ENCODE results near the gene TAS2R41.

The TAS2R41 gene

DNA sequence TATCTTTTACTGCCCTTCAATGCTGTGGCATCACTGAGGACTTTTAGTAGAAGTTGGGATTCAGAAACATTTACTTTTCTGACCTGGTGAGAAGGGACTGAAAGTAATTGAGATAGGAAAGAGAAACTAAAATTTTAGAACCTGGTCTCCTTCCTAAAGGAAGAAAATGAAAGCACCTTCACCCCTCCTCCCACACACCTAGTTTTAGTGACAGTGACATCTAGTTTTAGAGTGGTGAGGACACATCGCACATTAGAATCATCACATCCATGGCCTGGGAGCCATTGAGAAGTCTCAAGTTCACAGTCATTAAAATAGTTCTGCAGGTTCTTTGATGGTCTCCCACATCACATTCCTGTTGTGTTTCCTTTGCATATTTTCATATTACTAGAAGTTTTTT lies 16.1 kb downstream of the TAS2R41 start:
- no peak for DNase-seq (ENCODE audit: low spot score)

DNA sequence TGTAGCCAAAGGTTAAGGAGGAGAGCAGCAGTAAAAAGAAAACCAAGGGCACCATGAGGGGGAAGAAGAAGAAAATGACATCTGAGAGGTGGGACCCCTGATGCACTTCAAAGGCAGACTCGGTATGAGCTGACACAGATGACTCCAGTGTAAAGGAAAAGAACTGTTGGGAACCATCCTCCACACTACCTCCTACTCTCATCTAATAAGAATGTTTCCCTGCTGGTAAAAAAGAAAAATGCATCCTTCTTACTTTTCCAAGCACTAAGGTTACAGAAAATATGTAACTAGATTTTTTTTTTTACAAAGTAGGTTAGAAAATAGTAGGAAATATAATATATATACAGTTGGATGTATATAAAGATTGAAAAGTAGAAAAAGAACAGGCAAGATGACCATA lies 16.9 kb downstream of the TAS2R41 start:
- no peak for DNase-seq (ENCODE audit: low spot score)

DNA sequence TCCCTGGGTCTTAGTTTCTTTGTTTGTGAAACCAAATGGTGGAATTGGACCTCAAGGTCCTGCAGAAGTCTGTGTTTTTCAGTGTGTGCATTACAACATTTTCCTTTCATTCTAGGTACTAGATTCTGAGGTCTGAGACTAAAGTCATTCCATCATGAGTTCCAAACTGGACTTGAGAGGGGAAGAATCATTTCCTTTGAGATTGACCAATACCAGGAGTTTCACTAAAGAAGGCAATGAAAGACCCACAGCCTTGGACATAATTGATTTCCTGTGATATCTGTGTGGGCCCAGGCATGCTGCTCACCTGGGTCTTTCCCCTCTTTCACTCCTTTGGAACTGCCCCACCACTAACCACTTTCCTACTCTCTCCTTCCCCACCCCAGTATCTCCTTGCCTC lies 18.2 kb downstream of the TAS2R41 start:
- no peak for DNase-seq (ENCODE audit: low spot score)

DNA sequence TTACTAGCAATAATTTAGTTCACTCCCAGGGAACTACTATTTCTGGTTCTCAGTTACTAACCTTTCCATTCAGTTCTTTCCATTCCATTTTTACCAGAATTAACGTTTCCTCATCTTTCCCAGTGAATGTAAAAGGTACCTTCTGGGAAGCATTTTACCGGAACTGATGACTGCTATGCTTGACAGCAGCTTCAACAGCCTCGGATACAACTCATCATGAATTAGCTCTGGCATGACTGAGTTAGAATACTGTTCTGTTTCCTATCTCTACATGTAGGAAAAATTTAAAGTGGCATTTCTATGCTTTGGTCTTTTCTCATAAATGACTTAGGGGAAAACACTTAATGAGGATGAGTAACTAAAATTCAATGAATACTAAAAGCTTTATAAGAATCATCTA lies 18.6 kb downstream of the TAS2R41 start:
- DNase-seq (ENCODE audit: low spot score) = no peak

DNA sequence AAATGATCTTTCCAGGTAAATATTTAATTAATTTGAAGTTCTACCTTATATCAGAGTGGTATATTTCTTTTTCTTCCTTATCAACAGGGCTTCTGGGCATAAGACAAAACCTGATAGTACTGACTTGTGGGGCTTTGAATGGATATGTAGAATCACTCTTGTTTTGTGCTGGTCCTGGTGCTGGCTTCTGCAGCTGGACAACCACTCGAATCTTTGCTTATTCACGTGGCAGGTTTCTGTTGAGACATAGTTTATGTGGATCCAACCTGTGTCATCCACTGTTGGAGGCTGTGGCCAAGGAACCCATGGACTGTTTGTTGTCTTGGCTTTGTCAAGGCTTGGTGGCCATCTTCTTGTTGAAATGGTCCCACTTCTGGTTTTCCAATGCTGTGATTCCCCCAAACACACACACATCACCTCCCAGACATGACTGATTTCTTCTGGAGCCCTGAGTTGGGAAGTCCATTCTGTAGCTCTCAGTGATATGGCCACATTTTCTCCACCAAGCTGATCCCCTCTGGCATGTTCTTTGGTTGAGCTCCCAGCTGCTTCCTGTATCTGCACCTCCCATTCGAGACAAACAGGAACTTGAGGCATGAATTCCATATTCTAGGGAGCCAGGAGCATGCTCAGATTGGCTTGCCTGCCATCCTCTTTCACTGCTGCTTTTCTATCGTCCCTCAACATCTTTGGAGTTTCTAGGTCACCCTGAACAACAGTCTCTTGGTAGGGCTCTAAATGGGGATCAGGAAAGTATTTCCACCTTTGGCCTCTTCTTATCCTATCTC lies 19.5 kb downstream of the TAS2R41 start:
- no peak for DNase-seq (ENCODE audit: low spot score)

DNA sequence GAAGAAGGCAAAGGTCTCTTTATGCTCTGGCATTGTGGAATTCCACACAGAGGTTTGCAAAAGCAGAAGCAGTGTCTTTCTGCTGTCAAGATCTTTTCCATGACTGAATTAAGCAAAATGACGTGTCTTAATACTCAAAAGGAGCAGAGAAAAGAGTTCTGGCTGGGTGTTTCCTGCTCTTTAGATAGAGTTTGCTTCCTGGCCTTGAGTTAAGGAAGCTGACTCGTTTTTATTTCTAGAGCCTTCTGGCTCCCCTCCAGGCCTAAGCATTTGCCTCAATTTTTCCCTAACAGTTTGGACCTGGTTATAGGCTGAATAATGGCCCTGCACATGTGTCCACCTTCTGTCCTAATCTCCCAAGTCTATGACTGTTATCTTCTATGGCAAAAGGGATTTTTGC lies 21.6 kb downstream of the TAS2R41 start:
- DNase-seq (ENCODE audit: low spot score) = no peak

DNA sequence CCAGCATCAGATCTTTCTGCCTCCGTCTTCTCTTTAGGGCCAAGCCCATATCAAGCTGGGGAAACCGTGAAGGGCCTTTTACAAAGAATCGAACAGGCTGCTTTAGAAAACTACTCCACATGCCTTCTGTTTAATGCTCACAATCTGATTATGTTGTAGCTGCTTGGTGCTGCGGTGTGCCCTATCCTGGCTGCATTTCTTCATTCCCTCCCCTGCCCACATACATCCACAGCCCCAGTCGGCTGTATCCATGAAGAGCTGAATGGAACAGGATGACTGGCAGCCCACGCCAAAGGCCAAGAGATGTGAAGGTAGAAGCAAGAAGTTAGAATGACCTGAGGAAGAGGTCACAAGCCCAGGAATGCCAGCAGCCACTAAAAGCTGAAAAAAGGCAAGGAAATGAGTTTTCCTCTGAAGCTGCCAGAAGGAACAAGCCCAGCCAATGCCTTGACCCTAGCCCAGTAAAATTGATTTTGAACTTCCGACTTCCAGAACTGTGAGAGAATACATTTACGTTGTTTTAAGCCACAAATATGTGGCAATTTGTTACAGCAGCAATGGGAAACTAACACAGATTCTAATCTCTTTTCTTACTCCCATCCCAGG lies 22.2 kb downstream of the TAS2R41 start:
- no peak for DNase-seq (ENCODE audit: low spot score)

DNA sequence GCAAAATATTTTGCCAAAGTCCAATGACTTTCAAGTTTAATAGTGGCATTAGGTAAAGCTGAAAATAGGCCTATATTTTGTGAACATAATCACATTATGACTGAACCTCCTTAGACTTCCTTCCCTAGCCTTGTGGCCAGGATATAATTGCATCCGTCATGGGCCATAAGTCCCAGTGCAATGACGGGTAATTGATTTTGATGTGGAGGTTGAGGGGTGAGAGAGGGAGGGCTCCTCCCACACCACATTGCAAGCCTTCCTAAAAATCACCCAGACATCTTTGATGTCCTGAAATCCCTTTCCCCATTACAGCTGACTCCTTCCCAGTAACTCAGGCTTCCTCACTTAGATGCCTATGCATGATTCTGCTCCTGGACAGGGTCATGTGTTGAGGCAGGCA lies 25.6 kb downstream of the TAS2R41 start:
- no peak for DNase-seq (ENCODE audit: low spot score)

DNA sequence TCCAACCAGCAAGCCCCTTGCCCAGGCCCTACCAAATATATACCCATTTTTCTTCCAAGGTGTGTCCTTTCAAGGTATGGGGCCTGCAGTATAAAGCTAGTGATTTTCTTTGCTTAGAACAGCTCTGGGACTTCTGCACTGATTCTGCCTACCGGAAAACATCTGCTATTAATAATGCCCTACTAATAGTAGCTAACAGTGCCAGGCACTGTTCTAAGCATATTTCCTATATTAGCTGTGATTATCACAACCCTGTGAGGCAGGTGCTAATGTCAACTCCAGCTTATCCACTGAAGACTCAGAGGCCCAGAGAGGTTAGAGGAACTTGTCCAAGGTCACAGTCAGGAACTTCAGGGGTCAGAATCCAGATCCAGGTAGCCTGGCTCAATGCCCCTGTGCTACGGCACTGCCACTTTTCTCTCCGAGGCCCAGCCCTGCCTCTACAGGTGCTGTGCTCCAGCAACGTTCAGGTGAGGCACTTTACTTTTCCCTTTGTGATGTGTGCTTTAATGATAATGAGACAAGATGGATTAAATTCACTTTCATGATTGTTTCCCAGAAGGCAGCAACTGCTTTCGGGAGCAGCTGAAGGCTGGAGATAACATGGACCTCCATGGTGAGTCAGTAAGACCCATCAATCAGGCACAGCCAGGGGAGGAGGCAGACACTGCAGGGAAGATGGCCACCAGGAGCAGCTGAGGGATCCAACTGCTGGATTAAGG lies 26.7 kb downstream of the TAS2R41 start:
- no peak for DNase-seq (ENCODE audit: low spot score)

DNA sequence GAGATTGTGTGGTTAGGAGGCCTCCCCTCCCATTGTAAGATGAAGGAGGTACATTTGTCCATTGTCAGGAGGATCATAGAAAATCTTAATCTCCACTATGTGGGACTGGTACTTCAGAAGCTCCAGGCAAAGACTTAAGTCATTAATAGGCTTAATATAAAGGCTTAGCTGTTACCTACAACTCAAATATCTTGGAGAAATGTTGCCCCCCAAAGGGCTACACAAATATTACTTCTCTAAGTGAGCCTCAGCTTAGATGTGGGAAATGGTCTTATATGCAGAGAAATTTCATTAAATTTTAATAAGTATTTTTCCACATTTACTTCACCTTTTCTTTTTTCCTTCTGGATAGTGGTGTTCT lies 27.2 kb downstream of the TAS2R41 start:
- DNase-seq (ENCODE audit: low spot score) = no peak

DNA sequence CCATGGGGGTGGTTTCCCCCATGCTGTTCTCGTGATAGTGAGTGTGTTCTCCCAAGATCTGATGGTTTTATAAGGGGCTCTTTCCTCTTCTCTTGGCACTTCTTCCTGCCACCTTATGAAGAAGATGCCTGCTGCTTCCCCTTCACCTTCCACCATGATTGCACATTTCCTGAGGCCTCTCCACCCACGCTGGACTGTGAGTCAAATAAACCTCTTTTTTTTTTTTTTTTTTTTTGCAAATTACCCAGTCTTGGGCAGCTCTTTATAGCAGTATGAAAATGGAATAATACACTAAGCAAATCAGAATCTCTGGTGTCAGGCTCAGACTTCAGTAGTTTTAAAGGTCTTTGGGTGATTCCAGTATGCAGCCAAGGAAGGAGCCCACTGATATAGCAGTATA lies 28.2 kb downstream of the TAS2R41 start:
- DNase-seq (ENCODE audit: low spot score) = no peak

DNA sequence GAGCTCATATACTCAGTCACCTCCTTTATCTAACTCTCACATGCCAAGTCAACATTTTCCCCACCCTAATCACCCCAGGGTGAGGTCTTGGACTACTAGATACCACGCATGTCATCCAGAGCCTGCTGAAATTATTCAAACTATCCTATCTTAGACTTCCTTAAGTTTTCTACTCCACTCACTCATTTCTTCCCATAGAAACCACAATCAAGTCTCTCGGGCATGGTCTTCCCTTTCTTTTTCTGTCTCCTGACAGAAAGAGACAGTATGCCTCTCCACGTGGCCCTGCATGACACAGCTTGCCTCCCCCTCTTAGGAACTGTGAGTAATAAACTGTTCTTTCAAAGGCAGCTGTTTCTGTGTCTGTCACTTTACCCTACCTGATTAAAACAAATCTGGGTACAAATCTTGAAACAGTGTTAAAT lies 29.4 kb downstream of the TAS2R41 start:
- DNase-seq (ENCODE audit: low spot score) = no peak

DNA sequence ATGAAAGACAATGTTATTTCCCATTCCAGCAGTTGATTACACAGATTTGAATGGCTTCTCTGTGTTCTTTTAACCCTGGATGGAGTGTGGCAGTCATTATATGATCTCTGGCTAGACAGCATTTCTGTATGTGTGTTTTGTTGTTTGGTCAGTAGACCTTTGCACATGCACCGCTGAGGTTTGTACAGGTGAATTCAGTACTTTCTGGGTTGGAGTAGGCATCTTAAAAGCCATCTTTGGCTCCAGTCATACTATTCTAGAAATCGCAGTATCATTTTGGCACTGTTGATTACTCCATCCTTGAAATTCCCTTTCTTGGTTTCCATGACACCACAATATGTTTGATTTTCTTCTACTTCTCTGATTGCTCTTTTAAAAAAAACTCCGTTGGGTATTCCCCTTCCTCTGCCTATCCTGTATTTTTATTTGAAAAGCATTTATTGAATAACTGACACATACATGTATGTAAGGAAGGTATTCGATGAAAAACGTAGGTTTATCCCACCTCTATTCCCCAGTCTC lies 29.9 kb downstream of the TAS2R41 start:
- no peak for DNase-seq (ENCODE audit: low spot score)

DNA sequence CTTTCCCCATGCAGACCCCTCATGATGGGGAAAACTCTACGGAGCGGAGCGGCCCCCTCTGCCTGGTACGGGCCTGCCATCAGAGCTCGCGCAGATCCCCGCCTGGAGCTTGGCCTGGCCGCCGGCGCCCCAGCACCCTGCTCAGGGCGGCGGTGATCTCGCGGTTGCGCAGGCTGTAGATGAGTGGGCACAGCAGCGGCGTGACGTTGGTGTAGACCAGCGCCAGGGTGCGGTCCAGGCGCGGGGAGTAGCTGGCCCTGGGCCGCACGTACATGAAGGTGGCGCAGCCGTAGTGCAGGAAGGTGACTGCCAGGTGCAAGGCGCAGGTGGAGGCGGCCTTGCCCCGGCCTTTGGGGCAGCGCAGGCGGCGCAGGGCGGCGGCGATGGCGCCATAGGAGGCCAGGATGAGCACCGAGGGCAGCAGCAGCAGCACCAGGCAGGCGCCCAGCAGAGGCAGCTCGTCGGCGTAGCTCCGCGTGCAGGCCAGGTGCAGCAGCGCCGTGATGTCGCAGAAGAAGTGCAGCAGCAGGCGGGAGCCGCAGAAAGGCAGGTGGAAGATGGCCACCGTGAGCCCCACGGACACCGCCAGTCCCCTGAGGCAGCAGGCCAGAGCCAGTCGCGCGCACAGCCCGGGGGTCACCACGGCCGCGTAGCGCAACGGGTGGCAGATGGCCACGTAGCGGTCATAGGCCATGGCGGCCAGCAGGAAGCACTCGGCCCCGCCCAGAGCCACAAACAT lies 33.4 kb downstream of the TAS2R41 start:
- no peak for DNase-seq (ENCODE audit: low spot score)

DNA sequence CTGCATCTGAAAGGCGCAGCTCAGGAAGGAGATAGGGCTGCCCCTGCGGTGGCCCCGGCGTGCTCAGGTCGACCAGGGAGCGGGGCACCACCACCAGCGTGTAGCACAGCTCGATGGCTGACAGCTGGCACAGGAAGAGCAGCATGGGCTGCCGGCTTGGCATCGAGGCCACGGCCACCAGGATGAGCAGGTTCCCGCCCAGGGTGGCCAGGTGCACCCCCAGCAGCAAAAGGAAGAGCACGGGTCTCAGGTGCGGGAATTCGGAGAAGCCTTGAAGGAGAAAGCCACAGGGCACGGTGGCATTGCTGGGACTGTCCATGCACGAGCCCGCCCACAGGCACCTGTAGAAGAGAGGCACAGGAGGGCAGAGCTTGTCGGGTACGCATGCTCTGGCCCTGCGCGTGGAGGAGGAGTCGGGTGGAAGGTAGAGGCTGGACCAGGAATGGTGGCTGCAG lies 33.9 kb downstream of the TAS2R41 start:
- DNase-seq (ENCODE audit: low spot score) = no peak

DNA sequence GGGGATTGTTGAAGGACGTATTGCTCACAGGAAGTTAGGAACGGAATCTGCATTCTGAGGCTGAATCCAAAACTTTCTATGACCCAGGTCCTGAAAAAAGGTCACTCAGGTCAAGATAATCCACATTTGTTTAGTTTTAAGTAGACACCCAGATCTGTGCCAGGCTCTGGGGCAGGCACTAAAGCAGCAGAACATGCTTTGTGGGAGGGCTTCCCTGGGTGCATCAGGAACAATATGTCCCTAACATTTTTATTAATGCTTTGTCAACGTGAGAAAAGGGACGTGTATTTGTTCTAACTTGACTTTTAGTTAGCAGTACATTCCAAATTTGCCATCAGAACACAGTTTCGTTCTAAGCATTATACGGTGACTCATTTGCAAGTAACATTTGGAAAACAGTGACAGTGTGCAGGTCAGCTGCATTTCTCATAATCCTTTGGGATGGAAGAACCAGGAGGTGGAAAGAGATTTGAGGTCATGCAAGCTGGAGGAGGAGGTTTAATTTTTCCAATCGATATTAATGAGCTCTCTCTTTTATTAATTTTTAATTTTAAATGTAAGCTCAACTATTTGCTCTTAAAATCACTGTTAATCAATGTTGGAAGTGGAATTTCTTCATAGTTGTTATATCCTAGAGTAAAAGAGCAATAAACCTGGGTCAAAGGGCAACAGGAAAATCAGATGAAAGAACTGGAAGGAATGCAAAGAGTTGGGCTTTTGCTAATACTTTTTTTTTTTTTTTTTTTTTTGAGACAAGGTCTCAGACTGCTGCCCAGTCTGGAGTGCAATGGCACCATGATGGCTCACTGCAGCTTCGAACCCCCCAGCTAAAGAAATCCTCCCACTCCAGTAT lies 35.0 kb downstream of the TAS2R41 start:
- no peak for DNase-seq (ENCODE audit: low spot score)

DNA sequence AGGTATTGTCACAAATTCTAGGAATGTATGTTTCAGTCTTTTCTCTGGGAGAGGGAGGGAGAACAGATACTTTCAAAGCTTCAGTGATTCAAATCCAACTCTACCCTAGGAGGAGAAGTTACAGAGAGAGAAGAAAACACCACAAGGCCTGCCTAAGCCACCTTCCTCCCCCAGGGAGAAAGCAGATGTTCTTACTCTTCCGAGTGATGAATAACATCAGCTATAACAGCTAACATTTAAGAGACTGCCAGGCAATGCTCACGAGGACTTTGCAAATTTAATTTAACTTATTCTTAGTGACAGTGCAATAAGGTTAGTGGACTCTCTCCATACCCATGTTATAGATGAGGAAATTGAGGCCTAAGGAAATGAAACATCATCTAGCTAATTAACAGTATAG lies 36.8 kb downstream of the TAS2R41 start:
- no peak for DNase-seq (ENCODE audit: low spot score)

DNA sequence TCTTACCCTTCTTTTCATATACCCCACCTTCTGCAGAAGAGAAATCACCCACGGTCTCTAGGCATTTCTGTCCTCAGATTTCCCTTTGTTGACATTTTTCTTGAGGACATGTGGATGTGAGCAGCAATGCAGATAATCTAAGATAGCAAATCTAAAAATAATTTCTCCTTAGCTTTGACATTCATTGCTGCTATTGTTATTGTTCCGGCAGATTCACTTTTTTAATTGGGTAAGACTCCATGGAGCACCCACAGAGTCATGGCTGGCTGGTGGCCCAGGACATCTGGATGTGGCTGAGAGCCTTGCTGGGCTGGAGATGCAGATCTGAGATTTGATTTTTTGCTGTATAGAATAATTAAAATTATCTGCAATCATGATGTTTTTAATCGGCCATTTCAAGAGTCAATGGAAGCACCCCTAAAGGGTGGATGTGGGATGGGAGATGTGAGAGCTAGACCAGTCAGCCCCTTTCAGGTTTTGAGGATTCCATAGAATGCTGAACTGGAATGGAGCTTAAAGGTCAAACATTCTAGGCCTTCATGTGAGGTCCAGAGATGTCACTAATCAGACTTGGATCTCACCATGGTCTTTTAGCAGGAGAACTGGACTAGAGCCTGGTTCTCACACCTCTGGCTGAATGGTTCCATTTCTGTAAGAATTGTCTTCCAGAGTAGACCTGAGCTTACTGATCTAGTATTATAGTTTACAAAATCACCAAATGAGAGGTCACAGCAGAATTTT lies 37.5 kb downstream of the TAS2R41 start:
- no peak for DNase-seq (ENCODE audit: low spot score)

DNA sequence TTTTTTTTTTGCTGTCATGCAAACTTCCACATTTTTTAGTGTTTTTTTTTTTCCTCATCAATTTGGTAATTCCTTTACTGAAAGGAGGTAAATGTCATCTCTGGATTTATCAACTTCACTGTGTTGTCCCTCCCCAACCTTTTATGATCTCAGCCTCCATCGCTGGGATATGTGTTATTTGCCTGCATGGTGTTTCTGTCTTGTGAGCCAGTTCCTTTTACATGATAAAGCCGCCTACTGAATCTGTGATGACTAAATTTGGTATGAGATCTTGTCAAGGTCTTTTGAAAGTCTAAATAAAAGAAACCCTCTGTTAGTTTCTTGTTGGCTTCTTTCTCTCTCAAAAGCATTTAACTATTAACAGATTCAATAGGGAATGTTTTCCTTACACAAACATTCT lies 39.3 kb downstream of the TAS2R41 start:
- no peak for DNase-seq (ENCODE audit: low spot score)

DNA sequence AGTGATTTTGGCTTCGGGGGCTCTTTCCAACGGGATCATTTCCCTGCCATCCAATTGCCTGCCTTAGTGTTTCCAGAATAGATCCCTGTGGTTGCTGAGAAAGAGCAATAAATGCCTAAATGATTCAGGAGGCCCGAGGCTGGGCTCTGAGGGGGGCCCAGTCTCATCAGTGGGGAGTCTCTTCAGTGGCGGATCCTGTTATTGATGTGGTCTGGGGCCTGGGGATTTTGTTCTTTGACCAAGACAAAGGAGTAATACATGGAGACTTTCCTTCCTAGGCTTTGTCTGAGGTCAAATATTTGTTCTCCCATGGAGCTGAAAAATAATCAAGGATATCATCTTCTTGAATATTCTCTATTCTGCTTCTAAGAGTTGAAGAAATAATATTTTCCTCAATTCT lies 40.8 kb downstream of the TAS2R41 start:
- no peak for DNase-seq (ENCODE audit: low spot score)

DNA sequence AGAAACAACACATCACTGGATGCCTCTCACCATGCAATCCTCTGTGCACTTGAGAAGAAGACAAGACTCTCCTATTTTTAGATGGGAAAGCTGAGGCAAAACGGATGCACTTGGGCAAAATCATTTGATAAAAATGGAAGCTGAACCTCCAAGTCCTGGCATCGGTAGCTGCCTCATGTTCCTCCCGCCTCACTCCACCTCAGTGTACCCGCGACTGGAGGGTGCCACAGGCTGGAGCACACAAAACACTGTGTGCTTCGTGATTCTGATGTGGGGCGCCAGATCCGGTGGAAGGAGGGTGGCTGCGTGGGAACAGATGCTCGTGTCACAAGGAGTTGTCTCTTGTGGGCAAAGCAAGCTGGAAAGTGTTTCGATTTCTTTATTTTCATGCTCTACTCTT lies 41.3 kb downstream of the TAS2R41 start:
- no peak for DNase-seq (ENCODE audit: low spot score)
